ENCODE data around the gene PDHA1.
A peak's percentile ranks its signal among the peaks of the same experiment; 100 is the strongest.

PDHA1 gene

GRCh38 chrX:19373351-19373891 is 29.7 kb downstream of the PDHA1 start:
- H3K9me3 ChIP-seq (ENCODE audit: insufficient read depth, low read depth, low read length), result no peaks in the 10 kb centered on the region
- WGBS (ENCODE audit: extremely low coverage, insufficient coverage, insufficient read length), result no CpG with 5 or more reads among the region's 23 CpGs
- H2AFZ ChIP-seq (ENCODE audit: insufficient read depth, low read length, poor library complexity), result peak overlapping the region; percentile 25

GRCh38 chrX:19375546-19375945 is 31.8 kb downstream of the PDHA1 start:
- DNase-seq, result no peak
- Histone ChIP-seq H3K79me2 (ENCODE audit: control insufficient read depth, insufficient read depth, low read length, poor library complexity) (no peaks in the 10 kb centered on the region), H3K9ac (ENCODE audit: low read length) (no peak overlapping the region), H3K4me3 (ENCODE audit: low read depth, low read length) (no peak overlapping the region), H4K91ac (ENCODE audit: low read depth, low read length) (no peak overlapping the region), H3K36me3 (ENCODE audit: control insufficient read depth in 1 of 2, insufficient read depth in 2 of 2, low read length in 2 of 2) (no peaks in the 10 kb centered on the region), H2BK12ac (ENCODE audit: low read length) (no peak overlapping the region), H3K4ac (ENCODE audit: low read depth, low read length) (no peak overlapping the region), H3K18ac (ENCODE audit: low read length) (no peak overlapping the region), H3K27me3 (ENCODE audit: insufficient read depth, low read length) (peaks cover 6% of the 10 kb centered on the region), H3K27ac (ENCODE audit: low read depth, low read length) (no peak overlapping the region), H3K79me1 (ENCODE audit: low read length) (peaks cover 2% of the 10 kb centered on the region), H4K8ac (ENCODE audit: low read depth, low read length) (no peak overlapping the region), H2AFZ (ENCODE audit: insufficient read depth, low read length, poor library complexity) (no peak overlapping the region), H3K9me3 (ENCODE audit: insufficient read depth, low read depth, low read length) (no peaks in the 10 kb centered on the region), H2AK5ac (ENCODE audit: low read length) (no peak overlapping the region), H3K23ac (ENCODE audit: low read length) (no peak overlapping the region), H4K12ac (ENCODE audit: low read depth, low read length) (no peak overlapping the region), H2BK120ac (ENCODE audit: insufficient read depth, low read length, poor library complexity) (no peak overlapping the region), H3K4me1 (ENCODE audit: control insufficient read depth in 1 of 2, insufficient read depth in 2 of 2, low read length in 2 of 2) (peaks cover 2 to 8% of the 10 kb centered on the region in 2 experiments), H2BK5ac (ENCODE audit: low read depth, low read length, poor library complexity) (no peak overlapping the region), H3K14ac (ENCODE audit: low read length) (no peak overlapping the region), H3K4me2 (ENCODE audit: low read length) (no peak overlapping the region)
- WGBS (ENCODE audit: extremely low coverage, insufficient coverage, insufficient read length), result no CpG with 5 or more reads among the region's 8 CpGs

More at GRCh38 chrX:19373351-19373891, 29.7 kb downstream of the PDHA1 start:
- H3K4ac ChIP-seq (ENCODE audit: low read depth, low read length), result no peak overlapping the region
- no peak for DNase-seq
- no peak overlapping the region for H2BK5ac ChIP-seq (ENCODE audit: low read depth, low read length, poor library complexity)
- no peak overlapping the region for H3K9ac ChIP-seq (ENCODE audit: low read length)
- H3K36me3 ChIP-seq (ENCODE audit: control insufficient read depth in 1 of 2, insufficient read depth in 2 of 2, low read length in 2 of 2), result no peaks in the 10 kb centered on the region
- H3K14ac ChIP-seq (ENCODE audit: low read length), result no peak overlapping the region
- H3K79me1 ChIP-seq (ENCODE audit: low read length), result peaks cover 2% of the 10 kb centered on the region
- H4K91ac ChIP-seq (ENCODE audit: low read depth, low read length), result no peak overlapping the region
- H2AK5ac ChIP-seq (ENCODE audit: low read length), result no peak overlapping the region
- no peaks in the 10 kb centered on the region for H3K79me2 ChIP-seq (ENCODE audit: control insufficient read depth, insufficient read depth, low read length, poor library complexity)
- no peak overlapping the region for H3K27ac ChIP-seq (ENCODE audit: low read depth, low read length)
- H2BK12ac ChIP-seq (ENCODE audit: low read length), result no peak overlapping the region
- H3K4me3 ChIP-seq (ENCODE audit: low read depth, low read length), result peak overlapping the region; percentile 32
- H4K8ac ChIP-seq (ENCODE audit: low read depth, low read length), result peak overlapping the region; percentile 51
- H3K4me1 ChIP-seq (ENCODE audit: control insufficient read depth in 1 of 2, insufficient read depth in 2 of 2, low read length in 2 of 2), result peaks cover 2 to 8% of the 10 kb centered on the region in 2 experiments
- no peak overlapping the region for H2BK120ac ChIP-seq (ENCODE audit: insufficient read depth, low read length, poor library complexity)
- H3K27me3 ChIP-seq (ENCODE audit: insufficient read depth, low read length), result peaks cover 6% of the 10 kb centered on the region
- peak overlapping the region; percentile 66 for H4K12ac ChIP-seq (ENCODE audit: low read depth, low read length)
- H3K23ac ChIP-seq (ENCODE audit: low read length), result no peak overlapping the region
- H3K4me2 ChIP-seq (ENCODE audit: low read length), result peak overlapping the region; percentile 73
- no peak overlapping the region for H3K18ac ChIP-seq (ENCODE audit: low read length)

GRCh38 chrX:19377799-19378198 is 34.1 kb downstream of the PDHA1 start:
- Histone ChIP-seq H2BK5ac (ENCODE audit: low read depth, low read length, poor library complexity) (no peak overlapping the region), H3K4me1 (ENCODE audit: control insufficient read depth in 1 of 2, insufficient read depth in 2 of 2, low read length in 2 of 2) (peaks cover 2 to 5% of the 10 kb centered on the region in 2 experiments), H3K79me2 (ENCODE audit: control insufficient read depth, insufficient read depth, low read length, poor library complexity) (no peaks in the 10 kb centered on the region), H3K4ac (ENCODE audit: low read depth, low read length) (no peak overlapping the region), H3K9me3 (ENCODE audit: insufficient read depth, low read depth, low read length) (no peaks in the 10 kb centered on the region), H3K4me2 (ENCODE audit: low read length) (no peak overlapping the region), H2AFZ (ENCODE audit: insufficient read depth, low read length, poor library complexity) (no peak overlapping the region), H4K12ac (ENCODE audit: low read depth, low read length) (peak overlapping the region; percentile 36), H3K79me1 (ENCODE audit: low read length) (peaks cover 2% of the 10 kb centered on the region), H2AK5ac (ENCODE audit: low read length) (no peak overlapping the region), H3K18ac (ENCODE audit: low read length) (no peak overlapping the region), H4K8ac (ENCODE audit: low read depth, low read length) (no peak overlapping the region), H3K36me3 (ENCODE audit: control insufficient read depth in 1 of 2, insufficient read depth in 2 of 2, low read length in 2 of 2) (no peaks in the 10 kb centered on the region), H3K27ac (ENCODE audit: low read depth, low read length) (no peak overlapping the region), H3K9ac (ENCODE audit: low read length) (no peak overlapping the region), H4K91ac (ENCODE audit: low read depth, low read length) (no peak overlapping the region), H3K14ac (ENCODE audit: low read length) (no peak overlapping the region), H3K4me3 (ENCODE audit: low read depth, low read length) (no peak overlapping the region), H2BK12ac (ENCODE audit: low read length) (no peak overlapping the region), H3K27me3 (ENCODE audit: insufficient read depth, low read length) (peaks cover 6% of the 10 kb centered on the region), H3K23ac (ENCODE audit: low read length) (no peak overlapping the region), H2BK120ac (ENCODE audit: insufficient read depth, low read length, poor library complexity) (no peak overlapping the region)
- no peak for DNase-seq
- WGBS (ENCODE audit: extremely low coverage, insufficient coverage, insufficient read length), result no CpG with 5 or more reads among the region's 12 CpGs

- no peak for DNase-seq
- WGBS (ENCODE audit: extremely low coverage, insufficient coverage, insufficient read length), result no CpG with 5 or more reads among the region's 9 CpGs
- Histone ChIP-seq H2BK5ac (ENCODE audit: low read depth, low read length, poor library complexity) (no peak overlapping the region), H3K4me1 (ENCODE audit: control insufficient read depth in 1 of 2, insufficient read depth in 2 of 2, low read length in 2 of 2) (no peaks in the 10 kb centered on the region), H2AFZ (ENCODE audit: insufficient read depth, low read length, poor library complexity) (no peak overlapping the region), H3K9me3 (ENCODE audit: insufficient read depth, low read depth, low read length) (no peaks in the 10 kb centered on the region), H3K79me2 (ENCODE audit: control insufficient read depth, insufficient read depth, low read length, poor library complexity) (no peaks in the 10 kb centered on the region), H3K79me1 (ENCODE audit: low read length) (no peaks in the 10 kb centered on the region), H3K9ac (ENCODE audit: low read length) (no peak overlapping the region), H3K4ac (ENCODE audit: low read depth, low read length) (no peak overlapping the region), H3K18ac (ENCODE audit: low read length) (no peak overlapping the region), H3K4me2 (ENCODE audit: low read length) (no peak overlapping the region), H3K27me3 (ENCODE audit: insufficient read depth, low read length) (no peaks in the 10 kb centered on the region), H3K23ac (ENCODE audit: low read length) (no peak overlapping the region), H4K91ac (ENCODE audit: low read depth, low read length) (no peak overlapping the region), H4K8ac (ENCODE audit: low read depth, low read length) (no peak overlapping the region), H3K4me3 (ENCODE audit: low read depth, low read length) (no peak overlapping the region), H3K27ac (ENCODE audit: low read depth, low read length) (no peak overlapping the region), H2BK12ac (ENCODE audit: low read length) (no peak overlapping the region), H3K14ac (ENCODE audit: low read length) (no peak overlapping the region), H4K12ac (ENCODE audit: low read depth, low read length) (no peak overlapping the region), H2AK5ac (ENCODE audit: low read length) (no peak overlapping the region), H3K36me3 (ENCODE audit: control insufficient read depth in 1 of 2, insufficient read depth in 2 of 2, low read length in 2 of 2) (no peaks in the 10 kb centered on the region), H2BK120ac (ENCODE audit: insufficient read depth, low read length, poor library complexity) (no peak overlapping the region)
Observed at GRCh38 chrX:19381326-19381725, 37.6 kb downstream of the PDHA1 start.

Measured in trophoblast cell (in vitro differentiated cells and primary cell).